ENCODE results near the gene CDKAL1.
"Not testable (repeated sequence)": the region's sequence is repeated elsewhere in the genome, so short reads cannot be mapped to it uniquely, and the experiment has no call there.

The CDKAL1 gene

DNA sequence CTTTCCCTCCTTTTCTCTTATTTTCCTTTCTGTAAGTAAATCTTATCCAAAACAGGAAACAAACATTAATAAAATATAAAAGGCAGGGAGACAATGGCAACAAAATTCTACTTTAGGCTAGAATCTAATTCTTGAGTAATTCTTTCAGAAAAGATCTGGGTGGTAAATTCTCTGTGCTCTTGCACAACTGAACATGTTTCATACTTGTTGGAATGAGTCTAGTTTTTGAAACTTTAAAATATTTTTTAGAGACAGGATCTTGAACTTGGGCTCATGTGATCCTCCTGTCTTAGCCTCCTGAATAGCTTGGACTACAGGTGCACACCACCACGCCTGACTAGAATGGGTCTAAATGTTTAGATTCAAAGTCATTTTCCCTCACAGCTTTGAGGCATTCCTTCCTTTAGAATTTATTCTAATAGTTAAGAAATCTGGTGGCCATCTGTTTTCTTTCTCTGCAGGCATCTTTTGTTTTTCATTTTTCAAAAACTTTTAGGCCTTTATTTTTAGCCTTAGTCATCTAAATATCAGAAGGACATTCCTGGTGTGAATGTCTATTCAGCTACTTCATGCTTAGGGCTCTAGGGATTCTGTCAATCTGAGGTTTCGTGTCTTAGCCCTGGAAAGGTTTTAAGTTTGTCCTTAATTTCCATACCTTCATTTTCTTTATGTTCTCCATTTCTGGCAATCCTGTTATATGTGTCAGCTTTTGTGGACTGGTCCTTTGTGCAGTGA is 76.5 kb downstream of the CDKAL1 start:
- no peaks in the 10 kb centered on the region for H3K36me3 ChIP-seq (ENCODE audit: control insufficient read depth, insufficient read depth, low read length)
- no peaks in the 10 kb centered on the region for H3K9me3 ChIP-seq (ENCODE audit: control insufficient read depth, insufficient read depth, low read length)
- no CpG with 5 or more reads among the region's 2 CpGs for WGBS (ENCODE audit: insufficient coverage, insufficient read length)
- H3K27ac ChIP-seq (ENCODE audit: low read length), result no peak overlapping the region
- H3K4me3 ChIP-seq (ENCODE audit: low read length), result no peak overlapping the region
- H3K4me1 ChIP-seq (ENCODE audit: control insufficient read depth, insufficient read depth, low read length), result no peaks in the 10 kb centered on the region
- H3K27me3 ChIP-seq (ENCODE audit: control insufficient read depth, insufficient read depth, low read length), result no peaks in the 10 kb centered on the region
- no peak for DNase-seq (ENCODE audit: low read depth, low spot score)

DNA sequence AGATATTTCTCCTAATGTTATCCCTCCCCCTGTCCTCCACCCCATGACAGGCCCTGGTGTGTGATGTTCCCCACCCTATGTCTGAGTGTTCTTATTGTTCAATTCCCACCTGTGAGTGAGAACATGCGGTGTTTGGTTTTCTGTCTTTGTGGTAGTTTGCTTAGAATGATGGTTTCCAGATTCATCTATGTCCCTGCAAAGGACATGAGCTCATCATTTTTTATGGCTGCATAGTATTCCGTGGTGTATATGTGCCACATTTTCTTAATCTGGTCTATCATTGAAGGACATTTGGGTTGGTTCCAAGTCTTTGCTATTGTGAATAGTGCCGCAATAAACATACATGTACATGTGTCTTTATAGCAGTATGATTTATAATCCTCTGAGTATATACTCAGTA is 83.3 kb downstream of the CDKAL1 start:
- H3K27ac ChIP-seq (ENCODE audit: low read length); H3K4me3 ChIP-seq (ENCODE audit: low read length); H3K4me1 ChIP-seq (ENCODE audit: control insufficient read depth, insufficient read depth, low read length); H3K27me3 ChIP-seq (ENCODE audit: control insufficient read depth, insufficient read depth, low read length); H3K36me3 ChIP-seq (ENCODE audit: control insufficient read depth, insufficient read depth, low read length); DNase-seq (ENCODE audit: low read depth, low spot score); H3K9me3 ChIP-seq (ENCODE audit: control insufficient read depth, insufficient read depth, low read length): not testable (repeated sequence)
- no CpG with 5 or more reads among the region's 3 CpGs for whole genome bisulfite sequencing (ENCODE audit: insufficient coverage, insufficient read length)

DNA sequence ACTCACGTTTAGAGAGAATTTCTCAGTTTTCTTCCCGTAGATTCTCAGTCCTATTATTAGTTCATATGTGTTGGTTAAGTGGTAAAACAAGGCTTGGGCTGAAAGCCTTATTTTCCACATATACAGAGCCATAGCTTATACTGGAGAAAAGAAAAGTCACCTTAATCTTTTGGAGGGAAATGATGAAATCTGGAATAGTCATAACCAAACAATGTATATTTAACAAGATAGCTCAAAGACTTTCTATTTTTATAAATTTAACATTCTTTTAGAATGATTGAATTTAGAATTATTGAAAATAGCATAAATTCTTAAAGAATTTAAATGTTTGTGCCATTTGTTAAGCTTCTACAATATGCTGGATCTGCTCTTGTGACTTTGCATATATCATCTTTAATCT is 85.8 kb downstream of the CDKAL1 start:
- DNase-seq (ENCODE audit: low read depth, low spot score), result no peak
- no peaks in the 10 kb centered on the region for H3K36me3 ChIP-seq (ENCODE audit: control insufficient read depth, insufficient read depth, low read length)
- no CpG with 5 or more reads among the region's 2 CpGs for WGBS (ENCODE audit: insufficient coverage, insufficient read length)
- H3K27me3 ChIP-seq (ENCODE audit: control insufficient read depth, insufficient read depth, low read length), result no peaks in the 10 kb centered on the region
- H3K4me3 ChIP-seq (ENCODE audit: low read length), result no peak overlapping the region
- H3K4me1 ChIP-seq (ENCODE audit: control insufficient read depth, insufficient read depth, low read length), result no peaks in the 10 kb centered on the region; the same call in 1 of the 2 replicates
- H3K27ac ChIP-seq (ENCODE audit: low read length), result no peak overlapping the region
- H3K9me3 ChIP-seq (ENCODE audit: control insufficient read depth, insufficient read depth, low read length), result no peaks in the 10 kb centered on the region

DNA sequence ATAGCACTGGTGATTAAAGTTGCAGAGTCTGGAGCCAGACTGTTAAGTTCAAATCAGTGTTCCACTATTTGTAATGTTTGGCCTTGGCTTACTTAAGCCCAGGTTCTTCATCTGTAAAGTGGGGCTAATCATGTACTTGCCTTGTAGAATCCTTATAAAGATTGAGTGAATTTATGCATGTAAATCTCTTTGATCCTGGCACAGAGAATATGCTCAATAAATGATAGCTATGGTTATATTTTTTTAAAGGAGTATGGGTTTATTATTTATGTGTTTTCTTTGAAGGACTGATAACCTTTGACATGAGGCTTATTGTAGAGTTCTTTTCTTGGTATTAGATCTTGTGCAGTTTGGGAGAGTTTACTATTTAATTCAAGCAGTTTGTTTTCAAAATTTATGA is 89.5 kb downstream of the CDKAL1 start:
- H3K4me1 ChIP-seq (ENCODE audit: control insufficient read depth, insufficient read depth, low read length), result no peaks in the 10 kb centered on the region; the same call in 1 of the 2 replicates
- no peaks in the 10 kb centered on the region for H3K9me3 ChIP-seq (ENCODE audit: control insufficient read depth, insufficient read depth, low read length)

DNA sequence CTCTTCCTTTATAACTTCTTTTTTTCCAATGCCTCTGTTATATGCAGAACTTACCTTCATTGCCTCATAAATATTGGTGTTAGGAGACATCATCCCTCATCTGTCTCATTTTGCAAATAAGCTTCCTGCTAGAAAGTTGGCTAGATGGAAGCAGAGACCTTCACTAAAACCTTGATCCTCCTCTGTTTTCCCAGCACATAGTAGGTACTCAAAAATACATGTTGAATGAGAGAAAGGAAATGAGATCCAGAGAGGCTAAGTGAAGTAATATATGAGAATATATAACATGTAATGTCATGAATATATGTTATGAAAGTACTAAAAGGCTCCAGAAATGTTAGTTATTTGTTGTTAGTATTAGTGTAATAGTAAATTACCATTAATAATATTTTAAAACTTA is 91.9 kb downstream of the CDKAL1 start:
- no peak overlapping the region for H3K27ac ChIP-seq (ENCODE audit: low read length)
- no peak for DNase-seq (ENCODE audit: low read depth, low spot score)
- H3K9me3 ChIP-seq (ENCODE audit: control insufficient read depth, insufficient read depth, low read length), result no peaks in the 10 kb centered on the region
- no peaks in the 10 kb centered on the region for H3K36me3 ChIP-seq (ENCODE audit: control insufficient read depth, insufficient read depth, low read length)
- H3K27me3 ChIP-seq (ENCODE audit: control insufficient read depth, insufficient read depth, low read length), result no peaks in the 10 kb centered on the region
- no peak overlapping the region for H3K4me3 ChIP-seq (ENCODE audit: low read length)
- peaks cover 4% of the 10 kb centered on the region; the same call in 1 of the 2 replicates for H3K4me1 ChIP-seq (ENCODE audit: control insufficient read depth, insufficient read depth, low read length)

More for the DNA sequence above, 89.5 kb downstream of the CDKAL1 start:
- Histone ChIP-seq H3K4me3 (ENCODE audit: low read length) (no peak overlapping the region), H3K27me3 (ENCODE audit: control insufficient read depth, insufficient read depth, low read length) (no peaks in the 10 kb centered on the region), H3K27ac (ENCODE audit: low read length) (no peak overlapping the region), H3K36me3 (ENCODE audit: control insufficient read depth, insufficient read depth, low read length) (no peaks in the 10 kb centered on the region)
- DNase-seq (ENCODE audit: low read depth, low spot score), result no peak

DNA sequence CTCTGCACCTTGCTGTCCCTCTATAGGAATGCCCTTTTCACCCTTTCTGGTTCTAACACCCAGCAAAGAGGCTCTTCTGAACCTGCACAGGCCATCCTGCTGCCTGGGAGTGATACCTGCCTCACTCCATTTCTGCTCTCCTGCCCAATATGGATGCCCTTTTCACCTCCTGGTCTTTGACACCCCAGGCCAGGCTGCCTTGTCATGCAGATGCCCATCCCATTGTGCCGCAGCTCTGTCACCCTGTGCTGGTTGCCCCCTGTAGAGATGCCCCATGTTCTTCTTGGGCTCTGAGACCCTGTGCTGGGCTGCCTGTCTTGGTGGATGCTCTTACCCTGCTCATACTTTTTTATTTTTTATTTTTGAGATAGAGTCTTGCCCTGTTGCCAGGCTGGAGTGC is 95.3 kb downstream of the CDKAL1 start:
- no CpG with 5 or more reads among the region's 1 CpG for WGBS (ENCODE audit: insufficient coverage, insufficient read length)
- Histone ChIP-seq H3K27ac (ENCODE audit: low read length) (no peak overlapping the region), H3K36me3 (ENCODE audit: control insufficient read depth, insufficient read depth, low read length) (no peaks in the 10 kb centered on the region), H3K27me3 (ENCODE audit: control insufficient read depth, insufficient read depth, low read length) (no peaks in the 10 kb centered on the region), H3K4me3 (ENCODE audit: low read length) (no peak overlapping the region), H3K9me3 (ENCODE audit: control insufficient read depth, insufficient read depth, low read length) (no peaks in the 10 kb centered on the region), H3K4me1 (ENCODE audit: control insufficient read depth, insufficient read depth, low read length) (peaks cover 4% of the 10 kb centered on the region; the same call in 1 of the 2 replicates)
- no peak for DNase-seq (ENCODE audit: low read depth, low spot score)

DNA sequence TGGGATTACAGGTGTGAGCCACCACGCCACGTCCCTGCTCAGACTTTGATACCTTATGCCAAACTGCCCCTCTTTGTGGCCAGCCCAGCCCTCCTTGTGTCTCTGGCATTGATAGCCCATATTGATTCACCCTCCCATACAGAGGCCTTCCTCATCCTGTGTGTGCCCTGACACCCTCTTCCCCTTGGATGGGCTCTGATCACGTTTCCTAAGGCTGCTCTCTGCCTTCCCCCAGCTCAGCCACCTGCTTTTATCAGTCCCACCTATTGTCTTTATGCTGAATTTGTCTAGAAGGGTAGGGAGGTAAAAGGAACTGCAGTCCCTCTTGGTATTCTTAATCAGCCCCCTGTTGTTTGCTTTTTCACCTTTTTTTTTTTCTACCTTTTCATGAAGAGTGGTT is 95.9 kb downstream of the CDKAL1 start:
- WGBS (ENCODE audit: insufficient coverage, insufficient read length), result no CpG with 5 or more reads among the region's 3 CpGs
- no peaks in the 10 kb centered on the region for H3K36me3 ChIP-seq (ENCODE audit: control insufficient read depth, insufficient read depth, low read length)

DNA sequence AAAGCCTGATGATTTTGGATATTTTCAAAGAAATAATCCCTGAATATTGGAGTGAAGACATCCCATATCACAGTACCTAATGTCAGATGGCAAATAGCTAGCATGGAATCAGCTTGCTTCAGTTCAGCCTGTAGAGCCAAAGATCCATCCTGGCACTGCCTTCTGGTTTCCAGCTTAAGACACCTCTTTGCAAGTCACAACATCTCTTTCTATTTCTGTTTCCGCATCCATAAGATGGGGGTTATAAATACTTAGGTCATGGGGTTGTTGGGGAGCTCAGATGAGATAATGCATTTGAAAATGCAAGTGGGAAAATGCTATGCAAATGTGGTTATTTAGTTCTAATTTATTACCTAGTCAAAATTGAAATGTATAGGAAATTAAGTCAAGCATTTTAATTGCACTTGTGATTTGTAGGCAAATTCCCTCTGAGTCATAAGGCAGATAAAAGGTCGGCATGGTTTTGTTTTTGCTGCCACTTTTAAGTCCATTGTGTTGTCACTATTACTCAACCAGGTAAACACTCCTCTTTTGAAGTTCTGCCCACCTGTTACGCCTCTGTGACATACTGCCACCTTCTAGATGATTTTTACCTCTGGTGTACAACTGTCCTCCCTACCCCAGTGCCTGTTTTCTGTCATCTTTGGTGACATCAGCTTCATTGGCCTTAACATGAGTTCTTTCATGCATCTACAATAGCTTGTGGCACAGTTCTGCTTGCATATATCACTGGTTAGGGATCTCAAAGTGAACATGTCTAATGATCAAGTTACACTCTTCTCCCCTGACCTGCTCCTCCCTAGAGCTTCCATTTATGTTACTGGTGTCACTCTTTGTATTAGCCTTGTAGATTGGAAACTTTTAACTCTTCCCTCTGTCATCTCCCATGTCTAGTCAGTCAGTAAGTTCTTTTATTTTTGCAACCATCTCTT is 96.6 kb downstream of the CDKAL1 start:
- no CpG with 5 or more reads among the region's 3 CpGs for WGBS (ENCODE audit: insufficient coverage, insufficient read length)
- no peaks in the 10 kb centered on the region for H3K9me3 ChIP-seq (ENCODE audit: control insufficient read depth, insufficient read depth, low read length)
- no peak for DNase-seq (ENCODE audit: low read depth, low spot score)
- no peaks in the 10 kb centered on the region for H3K36me3 ChIP-seq (ENCODE audit: control insufficient read depth, insufficient read depth, low read length)
- H3K27ac ChIP-seq (ENCODE audit: low read length), result no peak overlapping the region
- H3K27me3 ChIP-seq (ENCODE audit: control insufficient read depth, insufficient read depth, low read length), result no peaks in the 10 kb centered on the region
- H3K4me3 ChIP-seq (ENCODE audit: low read length), result no peak overlapping the region
- H3K4me1 ChIP-seq (ENCODE audit: control insufficient read depth, insufficient read depth, low read length), result peaks cover 5% of the 10 kb centered on the region; the same call in 1 of the 2 replicates

More for the DNA sequence above, 95.9 kb downstream of the CDKAL1 start:
- no peaks in the 10 kb centered on the region for H3K27me3 ChIP-seq (ENCODE audit: control insufficient read depth, insufficient read depth, low read length)
- no peak overlapping the region for H3K4me3 ChIP-seq (ENCODE audit: low read length)
- H3K9me3 ChIP-seq (ENCODE audit: control insufficient read depth, insufficient read depth, low read length), result no peaks in the 10 kb centered on the region
- H3K27ac ChIP-seq (ENCODE audit: low read length), result no peak overlapping the region
- peaks cover 5% of the 10 kb centered on the region; the same call in 1 of the 2 replicates for H3K4me1 ChIP-seq (ENCODE audit: control insufficient read depth, insufficient read depth, low read length)
- peak; percentile 18 for DNase-seq (ENCODE audit: low read depth, low spot score)

DNA sequence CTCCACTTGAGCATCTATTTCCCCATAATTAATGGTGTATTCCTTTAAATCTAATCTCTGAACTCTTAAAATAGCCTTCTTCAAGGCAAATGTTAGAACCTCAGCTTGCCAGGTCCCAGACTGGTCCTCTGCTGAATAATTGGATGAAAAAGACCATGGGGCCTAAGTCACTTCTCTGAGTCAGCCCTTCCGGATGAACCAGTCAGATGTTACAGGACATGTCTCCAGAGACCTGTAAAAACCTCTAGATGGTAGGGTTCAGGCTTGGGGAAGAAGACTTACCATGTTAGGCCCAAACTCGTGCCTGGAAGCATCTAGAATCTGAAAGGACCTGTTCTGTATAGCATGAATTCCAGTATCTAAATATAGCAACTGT is 97.3 kb downstream of the CDKAL1 start:
- Histone ChIP-seq H3K27me3 (ENCODE audit: control insufficient read depth, insufficient read depth, low read length) (no peaks in the 10 kb centered on the region), H3K4me1 (ENCODE audit: control insufficient read depth, insufficient read depth, low read length) (peaks cover 5% of the 10 kb centered on the region; the same call in 1 of the 2 replicates), H3K27ac (ENCODE audit: low read length) (no peak overlapping the region), H3K4me3 (ENCODE audit: low read length) (no peak overlapping the region), H3K36me3 (ENCODE audit: control insufficient read depth, insufficient read depth, low read length) (no peaks in the 10 kb centered on the region), H3K9me3 (ENCODE audit: control insufficient read depth, insufficient read depth, low read length) (no peaks in the 10 kb centered on the region)
- WGBS (ENCODE audit: insufficient coverage, insufficient read length), result no CpG with 5 or more reads among the region's 2 CpGs
- no peak for DNase-seq (ENCODE audit: low read depth, low spot score)

DNA sequence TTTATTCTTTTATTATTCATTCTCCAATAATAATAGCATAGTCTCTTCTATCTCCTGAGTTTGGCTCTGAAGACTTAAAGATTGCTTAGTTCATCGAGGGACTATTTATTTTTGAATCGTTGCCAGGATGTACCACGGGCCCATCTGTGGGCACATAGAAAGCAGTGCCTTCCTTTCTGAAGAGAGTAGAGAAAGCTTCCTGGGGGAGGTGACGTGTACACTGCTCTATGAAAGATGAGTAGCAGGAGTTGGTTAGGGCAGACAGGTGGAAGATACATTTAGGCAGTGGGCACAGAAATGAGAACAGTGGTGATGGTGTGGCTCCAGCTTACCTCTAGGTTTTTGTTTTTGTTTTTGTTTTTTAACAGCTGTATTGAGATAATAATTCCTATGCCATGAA is 98.4 kb downstream of the CDKAL1 start:
- H3K36me3 ChIP-seq (ENCODE audit: control insufficient read depth, insufficient read depth, low read length), result no peaks in the 10 kb centered on the region
- no CpG with 5 or more reads among the region's 4 CpGs for WGBS (ENCODE audit: insufficient coverage, insufficient read length)
- no peak for DNase-seq (ENCODE audit: low read depth, low spot score)
- no peak overlapping the region for H3K4me3 ChIP-seq (ENCODE audit: low read length)
- no peak overlapping the region for H3K27ac ChIP-seq (ENCODE audit: low read length)
- no peaks in the 10 kb centered on the region for H3K27me3 ChIP-seq (ENCODE audit: control insufficient read depth, insufficient read depth, low read length)
- H3K9me3 ChIP-seq (ENCODE audit: control insufficient read depth, insufficient read depth, low read length), result no peaks in the 10 kb centered on the region
- peaks cover 5% of the 10 kb centered on the region; the same call in 1 of the 2 replicates for H3K4me1 ChIP-seq (ENCODE audit: control insufficient read depth, insufficient read depth, low read length)

Measured in iPS DF 6.9 (cell line).